K562 (cell line): ENCODE data around the gene GPR152. TPM values are rescaled to one million over a fixed set of nuclear protein-coding genes. Genes with fewer than 3 reads are reported as not detected.

ENCODE experiments used
- ARID4B ChIP-seq: sonication (generic); formaldehyde crosslinking; IDR thresholded peaks from 2 replicates; pipeline ENCODE4 v1.8.0; 2022; ENCODE audit warnings: mild to moderate bottlenecking, missing genetic modification reagents
- CREM ChIP-seq: IDR thresholded peaks from 2 replicates; pipeline ENCODE4 v1.6.1; 2014; ENCODE audit warnings: antibody characterized with exemption, low read depth
- ETS1 ChIP-seq: conservative IDR thresholded peaks from 2 replicates; pipeline ENCODE4 v1.6.1; 2011; ENCODE audit warnings: low read depth, mild to moderate bottlenecking, low read length; ENCODE audit not compliant: control insufficient read depth
- FOXJ3 ChIP-seq: sonication (generic); formaldehyde crosslinking; IDR thresholded peaks from 2 replicates; pipeline ENCODE4 v1.4.0; 2020; ENCODE audit warnings: mild to moderate bottlenecking, missing genetic modification reagents
- HDAC1 ChIP-seq, 2 experiments: fragments of 450-650 bp; IDR thresholded peaks; 2 replicates each; pipeline ENCODE4 v1.6.1; 2016 to 2017; ENCODE audit warnings: inconsistent platforms in 1 of 2, mild to moderate bottlenecking in 1 of 2, moderate library complexity in 1 of 2
- HMGXB4 ChIP-seq: sonication (generic); formaldehyde crosslinking; IDR thresholded peaks from 2 replicates; pipeline ENCODE4 v1.8.1; 2023; ENCODE audit warnings: mild to moderate bottlenecking, missing genetic modification reagents
- JUND ChIP-seq, 2 experiments: IDR thresholded peaks; 2 replicates in 1 of 2; 3 replicates in 1 of 2; pipeline ENCODE4 v1.6.1; 2011; ENCODE audit warnings: borderline replicate concordance in 2 of 2, low read depth in 2 of 2, low read length in 2 of 2, improper control_type of control experiment in 1 of 2, missing biosample characterization in 1 of 2, missing genetic modification characterization in 1 of 2, missing genetic modification reagents in 1 of 2
- KDM2B ChIP-seq: fragments of 250-450 bp; sonication (Bioruptor Pico); IDR thresholded peaks from 2 replicates; pipeline ENCODE4 v1.8.0; 2021; ENCODE audit warnings: mild to moderate bottlenecking, moderate library complexity
- KDM5B ChIP-seq: fragments of 200-600 bp; sonication (generic); IDR thresholded peaks from 2 replicates; pipeline ENCODE4 v1.6.1; 2012; ENCODE audit warnings: low read depth, mild to moderate bottlenecking, moderate library complexity, low read length, control low read depth, inconsistent platforms; ENCODE audit not compliant: insufficient replicate concordance
- NBN ChIP-seq: fragments of 450-650 bp; IDR thresholded peaks from 2 replicates; pipeline ENCODE4 v1.6.1; 2016; ENCODE audit warnings: low read depth, mild to moderate bottlenecking
- NELFE ChIP-seq: IDR thresholded peaks from 2 replicates; pipeline ENCODE4 v1.6.1; 2011; ENCODE audit warnings: mild to moderate bottlenecking; ENCODE audit not compliant: insufficient read depth, insufficient read length
- UBTF ChIP-seq, 2 experiments: IDR thresholded peaks; 2 replicates each; pipeline ENCODE4 v1.6.1; 2012; ENCODE audit warnings: improper control_type of control experiment in 2 of 2, low read depth in 2 of 2, low read length in 2 of 2, borderline replicate concordance in 1 of 2
- polyA plus RNA-seq, 8 experiments: library from polyadenylated mRNA; depleted of rRNA in 4 of 8; stranded (reverse) in 5 of 8; unstranded in 3 of 8; fragments of >200 nt; fragmentation: Nextera tagmentation in 2 of 8; fragmentation: Illumina TruSeq in 1 of 8; extraction: Ambion mirVana in 2 of 8; extraction: Trizol in 1 of 8; gene quantifications; 2 replicates each; pipeline versions ENCODE4 v1.2.1 to v1.2.3, GENCODE V29; 2011 to 2014; ENCODE audit warnings: inconsistent platforms in 1 of 8, missing spikeins in 1 of 8
- total RNA-seq, 7 experiments: library from RNA; depleted of rRNA in 6 of 7; stranded (reverse); fragments of >200 nt in 6 of 7; fragmentation: Illumina TruSeq in 2 of 7; extraction: Trizol in 2 of 7; gene quantifications; 2 replicates each; pipeline versions ENCODE4 v1.2.1 to v1.2.3, GENCODE V29; 2011 to 2021; ENCODE audit warnings: low replicate concordance in 1 of 7

The GPR152 gene
- total and polyA plus RNA-seq, 9 of the 15 experiments (the other 6 are each of a cell fraction or from before 2014, with no cell fraction given): not detected

- TF ChIP-seq ARID4B (CRISPR knock-in tag): peak; percentile 66; the same call in 1 of the 2 replicates
- peak; percentile 100 for TF ChIP-seq CREM
- 0 out of 4 replicates have a peak, but pooled peaks of 1 of the 2 experiments have one; percentile 27 for TF ChIP-seq UBTF (IDR thresholded peaks at IDR 0.05; ENCODE audit: borderline replicate concordance in 1 of 2, low read depth in 2 of 2, low read length in 2 of 2)
- peak; percentile 78; the same call in 1 of the 2 replicates for TF ChIP-seq KDM2B
- peak; percentile 95 for TF ChIP-seq KDM5B
- TF ChIP-seq FOXJ3 (CRISPR knock-in tag): no peak
- TF ChIP-seq JUND (IDR thresholded peaks at IDR 0.05; ENCODE audit: borderline replicate concordance, low read depth, low read length): peak; percentile 85
- peak; percentile 31; the same call in 1 of the 3 replicates for TF ChIP-seq JUND (tag; IDR thresholded peaks at IDR 0.05; ENCODE audit: borderline replicate concordance, low read depth, low read length)
- TF ChIP-seq NBN: peak; percentile 85; the same call in 1 of the 2 replicates
- TF ChIP-seq NELFE: no peak
- TF ChIP-seq HDAC1 (IDR thresholded peaks at IDR 0.05): peak in 1 of 2 experiments; percentile 82; a peak in 2 of 4 replicates
- TF ChIP-seq ETS1: peak; percentile 98
- TF ChIP-seq HMGXB4: peak; percentile 52; the same call in 1 of the 2 replicates
These were observed 24.2 kb downstream of the GPR152 start, which contains the start of gene RPS6KB2 (continued) for GRCh38 chr11:67428052-67429001.
